RWPE2 (cell line): Measurements from ENCODE around the gene H2BK1.
A peak's percentile ranks its signal among the peaks of the same experiment; 100 is the strongest.

Experiments used
- ATAC-seq: fragments of 200-7000 bp; cut with Tn5 transposase; 3 replicates; pipeline ENCODE4 v1.9.1; 2021; ENCODE audit warnings: low read depth
- DNase-seq: peaks from one replicate; pipeline ENCODE4 v3.0.0-alpha.2; 2020; ENCODE audit warnings: low spot score
- H3K27ac ChIP-seq: fragments of 450-650 bp; 2 replicates; pipeline ENCODE4 v1.5.1; 2017; ENCODE audit warnings: mild to moderate bottlenecking; ENCODE audit not compliant: poor library complexity, severe bottlenecking
- H3K27me3 ChIP-seq: fragments of 250-450 bp; sonication (Bioruptor Pico); 2 replicates; pipeline ENCODE4 v1.5.1; 2021; ENCODE audit warnings: mild to moderate bottlenecking, moderate library complexity; ENCODE audit not compliant: insufficient read depth, poor library complexity, severe bottlenecking
- H3K36me3 ChIP-seq: fragments of 250-450 bp; sonication (Bioruptor Pico); 2 replicates; pipeline ENCODE4 v1.5.1; 2020; ENCODE audit warnings: low read depth, mild to moderate bottlenecking, moderate library complexity
- H3K4me1 ChIP-seq: fragments of 250-450 bp; sonication (Bioruptor Pico); 2 replicates; pipeline ENCODE4 v1.5.1; 2021; ENCODE audit warnings: mild to moderate bottlenecking, moderate library complexity; ENCODE audit not compliant: insufficient read depth, poor library complexity, severe bottlenecking
- H3K4me3 ChIP-seq: fragments of 250-450 bp; sonication (Bioruptor Pico); 2 replicates; pipeline ENCODE4 v1.5.1; 2021; ENCODE audit warnings: mild to moderate bottlenecking, moderate library complexity; ENCODE audit not compliant: severe bottlenecking
- H3K9me3 ChIP-seq: fragments of 250-450 bp; sonication (Bioruptor Pico); 2 replicates; pipeline ENCODE4 v1.5.1; 2021; ENCODE audit warnings: mild to moderate bottlenecking, moderate library complexity; ENCODE audit not compliant: severe bottlenecking
- TF ChIP-seq, protein P1 (sequence below): fragments of 450-650 bp; IDR thresholded peaks from one replicate; pipeline ENCODE4 v1.5.1; 2017; ENCODE audit warnings: mild to moderate bottlenecking, moderate library complexity; ENCODE audit not compliant: poor library complexity, severe bottlenecking

H2BK1 gene

DNA sequence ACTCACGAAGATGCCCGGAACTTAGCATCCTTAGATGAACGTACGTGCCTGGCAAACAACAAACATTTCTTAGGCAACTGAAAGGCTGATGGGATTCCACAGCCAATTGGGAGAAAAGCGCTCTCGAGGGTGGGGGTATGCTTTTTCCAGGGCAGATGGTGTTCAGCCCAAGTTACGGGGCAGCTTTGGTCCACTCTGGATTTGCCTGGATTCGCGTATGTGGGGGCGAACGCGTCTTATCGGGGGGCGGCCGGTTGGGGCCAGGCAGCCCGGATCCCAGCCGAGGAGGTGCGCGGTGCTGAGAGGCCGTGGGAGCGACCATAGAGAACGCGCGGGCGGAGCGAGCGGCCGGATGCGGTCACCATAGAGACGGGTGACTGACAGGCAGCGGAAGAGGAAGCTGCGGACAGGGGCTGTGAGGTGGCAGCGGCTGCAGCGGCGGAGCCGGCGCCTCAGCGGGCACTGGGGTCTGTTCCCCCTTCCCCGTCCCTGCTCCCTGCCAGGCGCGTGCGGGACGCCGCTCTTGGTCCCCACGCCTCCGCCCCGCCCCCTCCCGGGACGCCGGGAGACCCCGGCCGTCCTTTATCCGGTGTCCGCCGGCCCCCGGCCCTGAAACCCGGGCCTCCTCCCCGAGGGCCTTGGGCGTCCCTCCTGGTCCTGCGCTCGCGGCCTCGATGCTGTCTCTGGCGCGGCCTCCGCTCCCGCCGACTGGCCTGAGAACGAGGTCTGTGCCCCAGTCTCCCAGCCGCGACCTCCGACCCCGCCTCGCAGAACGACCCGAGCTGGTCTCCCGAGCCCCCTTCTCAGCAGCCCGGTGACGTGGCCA, 22.0 kb upstream of the H2BK1 start, which contains the start of gene CHPF2:
TSS of gene CHPF2 (plus strand) at position 393 of the 826 bp plus-strand sequence. CDS start 1,529 bp downstream, outside the sequence.
- H3K27me3 ChIP-seq, result no peaks in the 10 kb centered on the region
- no peaks in the 10 kb centered on the region for H3K4me1 ChIP-seq
- peak within 1 kb of the TSS; percentile 88 for H3K4me3 ChIP-seq
- H3K36me3 ChIP-seq, result peaks cover 37% of the 10 kb centered on the region
- DNase-seq (peak; percentile 90), ATAC-seq (peak; percentile 94)
- TF ChIP-seq, protein P1, sequence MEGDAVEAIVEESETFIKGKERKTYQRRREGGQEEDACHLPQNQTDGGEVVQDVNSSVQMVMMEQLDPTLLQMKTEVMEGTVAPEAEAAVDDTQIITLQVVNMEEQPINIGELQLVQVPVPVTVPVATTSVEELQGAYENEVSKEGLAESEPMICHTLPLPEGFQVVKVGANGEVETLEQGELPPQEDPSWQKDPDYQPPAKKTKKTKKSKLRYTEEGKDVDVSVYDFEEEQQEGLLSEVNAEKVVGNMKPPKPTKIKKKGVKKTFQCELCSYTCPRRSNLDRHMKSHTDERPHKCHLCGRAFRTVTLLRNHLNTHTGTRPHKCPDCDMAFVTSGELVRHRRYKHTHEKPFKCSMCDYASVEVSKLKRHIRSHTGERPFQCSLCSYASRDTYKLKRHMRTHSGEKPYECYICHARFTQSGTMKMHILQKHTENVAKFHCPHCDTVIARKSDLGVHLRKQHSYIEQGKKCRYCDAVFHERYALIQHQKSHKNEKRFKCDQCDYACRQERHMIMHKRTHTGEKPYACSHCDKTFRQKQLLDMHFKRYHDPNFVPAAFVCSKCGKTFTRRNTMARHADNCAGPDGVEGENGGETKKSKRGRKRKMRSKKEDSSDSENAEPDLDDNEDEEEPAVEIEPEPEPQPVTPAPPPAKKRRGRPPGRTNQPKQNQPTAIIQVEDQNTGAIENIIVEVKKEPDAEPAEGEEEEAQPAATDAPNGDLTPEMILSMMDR, result no peak
- no peaks in the 10 kb centered on the region for H3K9me3 ChIP-seq
- peak within 1 kb of the TSS; percentile 61 for H3K27ac ChIP-seq

DNA sequence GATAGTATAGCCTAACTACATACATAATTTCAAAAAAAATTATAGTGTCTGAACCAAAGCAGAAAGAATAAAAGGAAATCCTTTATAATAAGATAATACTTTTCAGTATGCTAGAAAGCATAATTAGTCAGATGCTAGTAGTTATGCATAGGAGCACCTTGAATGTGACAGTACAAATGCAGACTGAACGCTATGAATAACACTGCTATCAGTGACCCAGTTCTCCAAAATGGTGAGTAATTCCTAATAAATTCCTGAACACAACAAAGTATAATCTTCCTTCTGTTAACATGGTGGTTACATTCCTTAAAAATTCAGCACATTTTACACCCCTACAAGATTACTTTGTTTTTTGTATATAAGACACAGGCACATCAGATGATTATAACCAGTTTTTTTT, 20.8 kb upstream of the H2BK1 start:
- Histone ChIP-seq H3K4me3 (no peak overlapping the region), H3K9me3 (no peaks in the 10 kb centered on the region), H3K27ac (no peak overlapping the region), H3K36me3 (peaks cover 29% of the 10 kb centered on the region), H3K27me3 (no peaks in the 10 kb centered on the region), H3K4me1 (peaks cover under 1% of the 10 kb centered on the region)
- TF ChIP-seq, protein P1, result no peak
- ATAC-seq, result no peak
- DNase-seq, result no peak

DNA sequence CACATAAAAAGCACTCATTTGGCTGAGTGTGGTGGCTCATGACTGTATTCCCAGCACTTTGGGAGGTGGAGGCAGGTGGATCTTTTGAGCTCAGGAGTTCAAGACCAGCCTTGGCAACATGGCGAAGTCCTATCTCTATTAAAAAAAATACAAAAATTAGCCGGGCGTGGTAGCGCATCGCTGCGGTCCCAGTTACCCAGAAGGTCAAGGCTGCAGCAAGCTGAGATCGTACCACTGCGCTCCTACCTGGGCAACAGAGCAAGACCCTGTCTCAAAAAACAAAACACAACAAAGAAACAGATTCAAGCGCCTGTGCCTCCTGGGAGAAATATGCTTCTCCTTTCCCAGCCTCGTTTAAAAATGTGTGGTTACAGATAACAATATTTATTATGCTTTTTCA, 19.0 kb upstream of the H2BK1 start:
- Histone ChIP-seq H3K4me1 (peaks cover 7% of the 10 kb centered on the region), H3K9me3 (no peaks in the 10 kb centered on the region), H3K36me3 (peaks cover 28% of the 10 kb centered on the region), H3K4me3 (no peak overlapping the region), H3K27me3 (no peaks in the 10 kb centered on the region), H3K27ac (no peak overlapping the region)
- TF ChIP-seq, protein P1, result no peak
- no peak for ATAC-seq
- DNase-seq, result no peak

DNA sequence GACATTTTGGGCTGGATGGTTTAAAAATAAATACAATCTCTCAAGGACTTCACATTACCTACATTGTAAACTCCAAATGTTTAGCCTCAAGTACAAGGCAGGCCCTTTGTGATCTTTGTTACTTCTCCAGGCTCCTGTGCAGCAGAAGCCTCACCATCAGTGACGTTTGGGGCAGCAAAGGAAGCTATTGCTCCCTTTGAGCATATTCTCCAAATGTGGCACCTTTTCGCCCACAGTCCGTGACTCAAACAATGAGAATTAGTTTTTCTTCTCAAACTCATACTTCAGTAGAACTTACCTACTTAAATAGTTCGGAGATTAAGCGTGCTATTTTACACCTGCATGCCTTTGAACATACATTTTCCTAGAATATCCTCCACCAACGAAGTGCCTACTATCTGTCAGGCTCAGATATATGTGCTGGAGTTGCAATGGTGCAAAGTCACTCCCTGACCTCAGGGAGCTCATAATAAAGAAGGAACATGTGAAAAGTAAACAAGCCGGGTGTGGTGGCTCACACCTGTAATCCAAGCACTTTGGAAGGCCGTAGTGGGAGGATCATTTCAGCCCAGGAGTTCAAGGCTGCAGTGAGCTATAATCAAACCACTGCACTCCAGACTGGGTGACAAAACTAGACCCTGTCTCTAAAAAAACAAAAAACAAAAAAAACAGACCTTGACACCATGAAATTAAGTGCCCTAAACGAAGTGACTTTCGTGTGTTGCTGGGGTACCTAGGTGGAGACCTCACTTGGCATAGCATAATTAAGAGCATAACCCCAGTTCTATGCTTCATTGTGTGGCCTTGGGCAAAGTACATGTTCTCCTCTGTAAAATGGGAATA, 18.0 kb upstream of the H2BK1 start:
- Histone ChIP-seq H3K4me3 (peak overlapping the region; percentile 62), H3K36me3 (peaks cover 28% of the 10 kb centered on the region), H3K9me3 (no peaks in the 10 kb centered on the region), H3K27me3 (no peaks in the 10 kb centered on the region), H3K27ac (peak overlapping the region; percentile 41), H3K4me1 (peaks cover 7% of the 10 kb centered on the region)
- TF ChIP-seq, protein P1, result no peak
- no peak for ATAC-seq
- DNase-seq, result no peak
